C4-2B (cell line): ENCODE data around the gene B3GALT2.

Experiments
- CTCF ChIP-seq: fragments of 450-650 bp; conservative IDR thresholded peaks from 2 replicates; pipeline ENCODE4 v1.5.1; 2017; ENCODE audit warnings: mild to moderate bottlenecking
- ZFX ChIP-seq: fragments of 450-650 bp; IDR thresholded peaks from 2 replicates; pipeline ENCODE4 v1.6.1; 2017

- no peak for TF ChIP-seq CTCF
- no peak for TF ChIP-seq ZFX
Observed at GRCh38 chr1:193144999-193145398, 41.4 kb downstream of the B3GALT2 start.
